Measurements from ENCODE around the gene NPPA. TPM values are rescaled to one million over a fixed set of nuclear protein-coding genes. Genes with fewer than 3 reads are reported as not detected.

NPPA gene
- total and polyA plus RNA-seq, 9 of the 15 experiments (the other 6 are each of a cell fraction or from before 2014, with no cell fraction given): not detected

DNA sequence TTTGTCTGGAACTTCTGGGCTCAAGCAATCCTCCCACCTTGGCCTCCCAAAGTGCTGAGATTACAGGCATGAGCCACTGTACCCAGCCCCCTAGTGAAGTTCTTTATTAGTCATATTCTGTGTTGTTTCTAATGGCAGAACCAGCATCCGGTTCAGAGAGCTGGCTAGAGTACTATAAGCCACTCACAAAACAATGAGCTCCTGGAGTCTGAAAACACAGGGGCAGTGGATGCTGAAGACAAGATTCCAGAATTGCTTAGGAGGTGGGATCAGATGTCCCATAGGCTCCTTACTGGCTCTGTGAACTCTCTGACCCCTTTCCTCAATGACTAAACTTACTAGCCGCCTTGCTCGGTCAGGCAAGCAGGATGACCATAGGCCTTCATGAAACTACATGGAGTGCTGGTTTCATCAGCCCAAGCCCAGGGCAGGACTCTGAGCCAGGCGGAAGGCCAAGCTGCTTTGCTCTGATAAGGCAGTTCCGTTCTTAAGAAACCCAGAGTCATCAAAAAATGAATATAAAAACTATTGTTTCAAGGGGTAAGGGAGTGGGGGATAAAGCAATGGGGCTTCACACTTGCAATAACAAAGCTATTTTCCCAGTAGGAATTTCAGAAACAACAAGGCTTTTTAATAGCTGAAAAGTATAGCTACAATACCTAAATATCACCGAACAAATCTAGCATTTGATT is 49.9 kb downstream of the NPPA start (continued):
- TF ChIP-seq, protein P1, sequence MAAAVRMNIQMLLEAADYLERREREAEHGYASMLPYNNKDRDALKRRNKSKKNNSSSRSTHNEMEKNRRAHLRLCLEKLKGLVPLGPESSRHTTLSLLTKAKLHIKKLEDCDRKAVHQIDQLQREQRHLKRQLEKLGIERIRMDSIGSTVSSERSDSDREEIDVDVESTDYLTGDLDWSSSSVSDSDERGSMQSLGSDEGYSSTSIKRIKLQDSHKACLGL (CRISPR knock-in tag; IDR thresholded peaks at IDR 0.05; ENCODE audit: borderline replicate concordance, poor library complexity, severe bottlenecking): peak; percentile 63
- TF ChIP-seq NR4A1 (CRISPR knock-in tag; IDR thresholded peaks at IDR 0.05) (0 out of 2 replicates have a peak, but pooled peaks have one; percentile 65), NR4A1 (tag; IDR thresholded peaks at IDR 0.05) (peak; percentile 94; the same call in 1 of the 2 replicates), ZNF143 (CRISPR knock-in tag; IDR thresholded peaks at IDR 0.05) (no peak), NFIC (IDR thresholded peaks at IDR 0.05) (no peak), YY1 (IDR thresholded peaks at IDR 0.05; ENCODE audit: borderline replicate concordance in 1 of 3, control insufficient read depth in 1 of 3, extremely low read depth in 1 of 3, insufficient read depth in 3 of 3, insufficient read length in 1 of 3, insufficient replicate concordance in 2 of 3, low read depth in 1 of 3, low read length in 2 of 3) (peak in 2 of 3 experiments; percentile 33 to 74), RAD51 (IDR thresholded peaks at IDR 0.05; ENCODE audit: borderline replicate concordance, low read depth) (no peak), ZNF239 (CRISPR knock-in tag; IDR thresholded peaks at IDR 0.05) (peak; percentile 80), ZNF354B (CRISPR knock-in tag; IDR thresholded peaks at IDR 0.05) (peak; percentile 8; the same call in 1 of the 2 replicates), DDX20 (tag; IDR thresholded peaks at IDR 0.05; ENCODE audit: low read depth) (peak; percentile 80; the same call in 1 of the 2 replicates)
- TF ChIP-seq, protein P2, sequence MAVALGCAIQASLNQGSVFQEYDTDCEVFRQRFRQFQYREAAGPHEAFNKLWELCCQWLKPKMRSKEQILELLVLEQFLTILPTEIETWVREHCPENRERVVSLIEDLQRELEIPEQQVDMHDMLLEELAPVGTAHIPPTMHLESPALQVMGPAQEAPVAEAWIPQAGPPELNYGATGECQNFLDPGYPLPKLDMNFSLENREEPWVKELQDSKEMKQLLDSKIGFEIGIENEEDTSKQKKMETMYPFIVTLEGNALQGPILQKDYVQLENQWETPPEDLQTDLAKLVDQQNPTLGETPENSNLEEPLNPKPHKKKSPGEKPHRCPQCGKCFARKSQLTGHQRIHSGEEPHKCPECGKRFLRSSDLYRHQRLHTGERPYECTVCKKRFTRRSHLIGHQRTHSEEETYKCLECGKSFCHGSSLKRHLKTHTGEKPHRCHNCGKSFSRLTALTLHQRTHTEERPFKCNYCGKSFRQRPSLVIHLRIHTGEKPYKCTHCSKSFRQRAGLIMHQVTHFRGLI (CRISPR knock-in tag; IDR thresholded peaks at IDR 0.05): no peak
- TF ChIP-seq, protein P3, sequence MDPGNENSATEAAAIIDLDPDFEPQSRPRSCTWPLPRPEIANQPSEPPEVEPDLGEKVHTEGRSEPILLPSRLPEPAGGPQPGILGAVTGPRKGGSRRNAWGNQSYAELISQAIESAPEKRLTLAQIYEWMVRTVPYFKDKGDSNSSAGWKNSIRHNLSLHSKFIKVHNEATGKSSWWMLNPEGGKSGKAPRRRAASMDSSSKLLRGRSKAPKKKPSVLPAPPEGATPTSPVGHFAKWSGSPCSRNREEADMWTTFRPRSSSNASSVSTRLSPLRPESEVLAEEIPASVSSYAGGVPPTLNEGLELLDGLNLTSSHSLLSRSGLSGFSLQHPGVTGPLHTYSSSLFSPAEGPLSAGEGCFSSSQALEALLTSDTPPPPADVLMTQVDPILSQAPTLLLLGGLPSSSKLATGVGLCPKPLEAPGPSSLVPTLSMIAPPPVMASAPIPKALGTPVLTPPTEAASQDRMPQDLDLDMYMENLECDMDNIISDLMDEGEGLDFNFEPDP (CRISPR knock-in tag; IDR thresholded peaks at IDR 0.05): no peak
- TF ChIP-seq, protein P4, sequence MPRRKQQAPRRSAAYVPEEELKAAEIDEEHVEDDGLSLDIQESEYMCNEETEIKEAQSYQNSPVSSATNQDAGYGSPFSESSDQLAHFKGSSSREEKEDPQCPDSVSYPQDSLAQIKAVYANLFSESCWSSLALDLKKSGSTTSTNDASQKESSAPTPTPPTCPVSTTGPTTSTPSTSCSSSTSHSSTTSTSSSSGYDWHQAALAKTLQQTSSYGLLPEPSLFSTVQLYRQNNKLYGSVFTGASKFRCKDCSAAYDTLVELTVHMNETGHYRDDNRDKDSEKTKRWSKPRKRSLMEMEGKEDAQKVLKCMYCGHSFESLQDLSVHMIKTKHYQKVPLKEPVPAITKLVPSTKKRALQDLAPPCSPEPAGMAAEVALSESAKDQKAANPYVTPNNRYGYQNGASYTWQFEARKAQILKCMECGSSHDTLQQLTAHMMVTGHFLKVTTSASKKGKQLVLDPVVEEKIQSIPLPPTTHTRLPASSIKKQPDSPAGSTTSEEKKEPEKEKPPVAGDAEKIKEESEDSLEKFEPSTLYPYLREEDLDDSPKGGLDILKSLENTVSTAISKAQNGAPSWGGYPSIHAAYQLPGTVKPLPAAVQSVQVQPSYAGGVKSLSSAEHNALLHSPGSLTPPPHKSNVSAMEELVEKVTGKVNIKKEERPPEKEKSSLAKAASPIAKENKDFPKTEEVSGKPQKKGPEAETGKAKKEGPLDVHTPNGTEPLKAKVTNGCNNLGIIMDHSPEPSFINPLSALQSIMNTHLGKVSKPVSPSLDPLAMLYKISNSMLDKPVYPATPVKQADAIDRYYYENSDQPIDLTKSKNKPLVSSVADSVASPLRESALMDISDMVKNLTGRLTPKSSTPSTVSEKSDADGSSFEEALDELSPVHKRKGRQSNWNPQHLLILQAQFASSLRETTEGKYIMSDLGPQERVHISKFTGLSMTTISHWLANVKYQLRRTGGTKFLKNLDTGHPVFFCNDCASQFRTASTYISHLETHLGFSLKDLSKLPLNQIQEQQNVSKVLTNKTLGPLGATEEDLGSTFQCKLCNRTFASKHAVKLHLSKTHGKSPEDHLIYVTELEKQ (CRISPR knock-in tag; IDR thresholded peaks at IDR 0.05): peak; percentile 64; the same call in 1 of the 2 replicates
- TF ChIP-seq, protein P5, sequence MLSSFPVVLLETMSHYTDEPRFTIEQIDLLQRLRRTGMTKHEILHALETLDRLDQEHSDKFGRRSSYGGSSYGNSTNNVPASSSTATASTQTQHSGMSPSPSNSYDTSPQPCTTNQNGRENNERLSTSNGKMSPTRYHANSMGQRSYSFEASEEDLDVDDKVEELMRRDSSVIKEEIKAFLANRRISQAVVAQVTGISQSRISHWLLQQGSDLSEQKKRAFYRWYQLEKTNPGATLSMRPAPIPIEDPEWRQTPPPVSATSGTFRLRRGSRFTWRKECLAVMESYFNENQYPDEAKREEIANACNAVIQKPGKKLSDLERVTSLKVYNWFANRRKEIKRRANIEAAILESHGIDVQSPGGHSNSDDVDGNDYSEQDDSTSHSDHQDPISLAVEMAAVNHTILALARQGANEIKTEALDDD (IDR thresholded peaks at IDR 0.05): peak; percentile 98

All from K562 (cell line).